H1 (cell line): Measurements from ENCODE around the gene CD48. TPM values are rescaled to one million over a fixed set of nuclear protein-coding genes. Genes with fewer than 3 reads are reported as not detected.

Source experiments
- CTCF ChIA-PET: fragments of 300-600 bp; sonication (Branson Sonifier 250); formaldehyde crosslinking; loops from one replicate; lab custom pipeline; 2021; ENCODE audit not compliant: partially characterized antibody; lab: Charles Lee
- POLR2A ChIA-PET: fragments of 300-600 bp; sonication (Branson Sonifier 250); formaldehyde crosslinking; loops from one replicate; lab custom pipeline; 2021; ENCODE audit warnings: inconsistent platforms; ENCODE audit not compliant: partially characterized antibody; lab: Charles Lee
- DNase-seq, 2 experiments: peaks; one replicate each; pipeline versions ENCODE4 v3.0.0 to v3.0.0-alpha.2; 2010 to 2022; ENCODE audit warnings: low spot score in 2 of 2, low read depth in 1 of 2, mixed read lengths in 1 of 2
- FAIRE-seq: peaks from 2 replicates; lab custom pipeline; 2011; peaks lifted over from hg19 to GRCh38; lab: Jason Lieb, UNC
- H2AFZ ChIP-seq: 2 replicates; pipeline ENCODE4 v1.8.1; 2012; ENCODE audit warnings: low read length, inconsistent platforms
- H2AK5ac ChIP-seq: 2 replicates; pipeline ENCODE4 v1.6.1; 2013; ENCODE audit warnings: low read depth, low read length
- H2BK120ac ChIP-seq: replicated peaks from 2 replicates; pipeline ENCODE3; 2013; ENCODE audit warnings: low read depth, low read length, inconsistent platforms
- H2BK12ac ChIP-seq: 2 replicates; pipeline ENCODE4 v1.6.1; 2013; ENCODE audit warnings: low read depth, low read length
- H2BK15ac ChIP-seq: 2 replicates; pipeline ENCODE4 v1.6.1; 2013; ENCODE audit warnings: low read length
- H2BK20ac ChIP-seq: 2 replicates; pipeline ENCODE4 v1.6.1; 2013; ENCODE audit warnings: low read length
- H2BK5ac ChIP-seq: 2 replicates; pipeline ENCODE4 v1.6.1; 2013; ENCODE audit warnings: low read depth, low read length
- H3K14ac ChIP-seq: 2 replicates; pipeline ENCODE4 v1.6.1; 2013; ENCODE audit warnings: inconsistent platforms; ENCODE audit not compliant: insufficient read length
- H3K18ac ChIP-seq: 2 replicates; pipeline ENCODE4 v1.6.1; 2013; ENCODE audit warnings: low read length; ENCODE audit errors: extremely low read depth
- H3K23ac ChIP-seq: 2 replicates; pipeline ENCODE4 v1.6.1; 2013; ENCODE audit warnings: inconsistent platforms; ENCODE audit not compliant: insufficient read length
- H3K23me2 ChIP-seq: 2 replicates; pipeline ENCODE4 v1.6.1; 2013; ENCODE audit warnings: low read depth, low read length
- H3K27ac ChIP-seq: 2 replicates; pipeline ENCODE4 v1.6.1; 2011; ENCODE audit warnings: low read depth, low read length, inconsistent platforms
- H3K27me3 ChIP-seq, 4 experiments: replicated peaks in 1 of 4; 1 replicate in 1 of 4; 2 replicates in 3 of 4; pipeline versions ENCODE4 v1.6.1 to v1.8.1; 2011 to 2013; ENCODE audit warnings: low read length in 3 of 4, mild to moderate bottlenecking in 3 of 4, inconsistent platforms in 2 of 4, mixed read lengths in 2 of 4, moderate library complexity in 1 of 4; ENCODE audit not compliant: control insufficient read depth in 3 of 4, insufficient read depth in 3 of 4; ENCODE audit errors: extremely low read depth in 1 of 4
- H3K36me3 ChIP-seq, 4 experiments: 2 replicates each; pipeline versions ENCODE4 v1.6.1 to v1.8.1; 2011 to 2013; ENCODE audit warnings: mild to moderate bottlenecking in 4 of 4, low read length in 3 of 4, moderate library complexity in 2 of 4, control low read depth in 1 of 4, inconsistent platforms in 1 of 4; ENCODE audit not compliant: insufficient read depth in 4 of 4, control insufficient read depth in 2 of 4
- H3K4ac ChIP-seq: replicated peaks from 2 replicates; pipeline ENCODE3; 2013; ENCODE audit warnings: low read length, low read depth, mixed read lengths, inconsistent platforms; ENCODE audit not compliant: insufficient read length
- H3K4me1 ChIP-seq, 4 experiments: replicated peaks in 1 of 4; 1 replicate in 1 of 4; 2 replicates in 3 of 4; pipeline versions ENCODE4 v1.6.1 to v1.8.1; 2011 to 2013; ENCODE audit warnings: low read length in 3 of 4, inconsistent platforms in 2 of 4, mixed read lengths in 1 of 4; ENCODE audit not compliant: insufficient read depth in 4 of 4, control insufficient read depth in 3 of 4
- H3K4me2 ChIP-seq, 2 experiments: 2 replicates each; pipeline versions ENCODE4 v1.6.1 to v1.8.1; 2011 to 2013; ENCODE audit warnings: low read depth in 2 of 2, low read length in 2 of 2, control low read depth in 1 of 2, inconsistent platforms in 1 of 2, mild to moderate bottlenecking in 1 of 2; ENCODE audit not compliant: insufficient read depth in 1 of 2
- H3K4me3 ChIP-seq, 4 experiments: fragments of 200-600, 300-600 bp in 1 of 4; sonication (generic), shearing (Covaris generic), sonication (Bioruptor Twin) in 1 of 4; 2 replicates each; pipeline versions ENCODE4 v1.5.1 to v1.8.1; 2011 to 2016; ENCODE audit warnings: low read length in 4 of 4, low read depth in 3 of 4, control low read depth in 2 of 4, inconsistent platforms in 2 of 4, mild to moderate bottlenecking in 2 of 4, mixed read lengths in 1 of 4, moderate library complexity in 1 of 4; ENCODE audit not compliant: insufficient read depth in 2 of 4; ENCODE audit errors: extremely low read depth in 1 of 4
- H3K56ac ChIP-seq: replicated peaks from 2 replicates; pipeline ENCODE3; 2013; ENCODE audit warnings: low read depth, mild to moderate bottlenecking, mixed read lengths, low read length, inconsistent platforms; ENCODE audit not compliant: insufficient read length
- H3K79me1 ChIP-seq: 2 replicates; pipeline ENCODE4 v1.6.1; 2013; ENCODE audit warnings: low read depth, low read length, control low read depth
- H3K79me2 ChIP-seq, 2 experiments: 2 replicates each; pipeline versions ENCODE4 v1.6.1 to v1.8.1; 2012 to 2013; ENCODE audit warnings: low read length in 2 of 2, mild to moderate bottlenecking in 2 of 2, inconsistent platforms in 1 of 2; ENCODE audit not compliant: insufficient read depth in 2 of 2, control insufficient read depth in 1 of 2
- H3K9ac ChIP-seq, 4 experiments: replicated peaks in 1 of 4; 1 replicate in 1 of 4; 2 replicates in 3 of 4; pipeline versions ENCODE4 v1.6.1 to v1.8.1; 2011 to 2013; ENCODE audit warnings: low read depth in 3 of 4, low read length in 3 of 4, control low read depth in 2 of 4, mild to moderate bottlenecking in 2 of 4, moderate library complexity in 2 of 4, inconsistent platforms in 1 of 4; ENCODE audit errors: extremely low read depth in 1 of 4
- H3K9me3 ChIP-seq, 2 experiments: 2 replicates each; pipeline versions ENCODE4 v1.6.1 to v1.8.1; 2012 to 2013; ENCODE audit warnings: mild to moderate bottlenecking in 2 of 2, moderate library complexity in 2 of 2, control low read depth in 1 of 2, inconsistent platforms in 1 of 2, low read depth in 1 of 2, low read length in 1 of 2, mixed read lengths in 1 of 2; ENCODE audit not compliant: insufficient read depth in 2 of 2
- H4K20me1 ChIP-seq, 2 experiments: replicated peaks in 1 of 2; 2 replicates each; pipeline versions ENCODE3 to v1.8.1; 2011 to 2013; ENCODE audit warnings: inconsistent platforms in 2 of 2, low read length in 2 of 2, mild to moderate bottlenecking in 1 of 2; ENCODE audit not compliant: insufficient read depth in 2 of 2, control insufficient read depth in 1 of 2
- H4K5ac ChIP-seq: 2 replicates; pipeline ENCODE4 v1.6.1; 2013; ENCODE audit warnings: low read length, low read depth, mixed read lengths, inconsistent platforms; ENCODE audit not compliant: insufficient read length
- H4K8ac ChIP-seq: 2 replicates; pipeline ENCODE4 v1.8.0; 2013; ENCODE audit warnings: mild to moderate bottlenecking, moderate library complexity, low read length, inconsistent platforms; ENCODE audit not compliant: insufficient read depth; ENCODE audit errors: extremely low read depth
- H4K91ac ChIP-seq: replicated peaks from 2 replicates; pipeline ENCODE3; 2013; ENCODE audit warnings: low read length, mixed read lengths, inconsistent platforms; ENCODE audit not compliant: insufficient read length
- EP300 ChIP-seq, 2 experiments: IDR thresholded peaks; 1 replicate in 1 of 2; 2 replicates in 1 of 2; pipeline ENCODE4 v1.6.1; 2011 to 2012; ENCODE audit warnings: low read depth in 2 of 2, low read length in 2 of 2, mild to moderate bottlenecking in 2 of 2, borderline replicate concordance in 1 of 2, inconsistent platforms in 1 of 2, moderate library complexity in 1 of 2
- HDAC2 ChIP-seq, 2 experiments: fragments of 300-600 bp in 1 of 2; sonication (generic) in 1 of 2; IDR thresholded peaks; 2 replicates each; pipeline ENCODE4 v1.6.1; 2011 to 2012; ENCODE audit warnings: low read depth in 2 of 2, low read length in 2 of 2, mild to moderate bottlenecking in 2 of 2, moderate library complexity in 2 of 2, borderline replicate concordance in 1 of 2, inconsistent platforms in 1 of 2
- KDM4A ChIP-seq: IDR thresholded peaks from one replicate; pipeline ENCODE4 v1.7.1; 2012; ENCODE audit warnings: low read depth, mild to moderate bottlenecking, moderate library complexity, low read length, inconsistent platforms; ENCODE audit not compliant: severe bottlenecking
- NANOG ChIP-seq: IDR thresholded peaks from 2 replicates; pipeline ENCODE4 v1.6.1; 2011; ENCODE audit warnings: low read length, low read depth, mild to moderate bottlenecking, inconsistent platforms; ENCODE audit not compliant: insufficient read depth, poor library complexity, severe bottlenecking
- POU5F1 ChIP-seq: IDR thresholded peaks from 2 replicates; pipeline ENCODE4 v1.6.1; 2011; ENCODE audit warnings: low read depth, mild to moderate bottlenecking, low read length, moderate library complexity
- RNF2 ChIP-seq: fragments of 200-900, 300-1000 bp; sonication (generic); IDR thresholded peaks from 2 replicates; pipeline ENCODE4 v1.7.1; 2016; ENCODE audit warnings: borderline replicate concordance, low read depth, mild to moderate bottlenecking, antibody characterized with exemption, low read length; ENCODE audit not compliant: poor library complexity, severe bottlenecking; ENCODE audit errors: missing control alignments
- SAP30 ChIP-seq: fragments of 300-600 bp; sonication (generic); IDR thresholded peaks from 2 replicates; pipeline ENCODE4 v1.7.1; 2012; ENCODE audit warnings: low read length, moderate library complexity, mild to moderate bottlenecking, inconsistent platforms; ENCODE audit not compliant: insufficient read depth, insufficient replicate concordance
- SP1 ChIP-seq: IDR thresholded peaks from 2 replicates; pipeline ENCODE4 v1.6.1; 2011; ENCODE audit warnings: low read depth, low read length
- WGBS, 2 experiments: shearing (Covaris generic) in 1 of 2; methylation state at CpG; one replicate each; pipeline versions ENCODE4 v1.1.6 to v1.1.7; 2013 to 2015; ENCODE audit warnings: low lambda C conversion rate in 2 of 2, mixed read lengths in 2 of 2, inconsistent platforms in 1 of 2, low coverage in 1 of 2, missing lambda C conversion rate in 1 of 2; ENCODE audit not compliant: insufficient replicate concordance in 2 of 2, insufficient coverage in 1 of 2, insufficient read length in 1 of 2; ENCODE audit errors: extremely low coverage in 1 of 2, missing lambda C conversion rate in 1 of 2; 5-methylcytosine and 5-hydroxymethylcytosine counted together
- polyA plus RNA-seq, 7 experiments: library from polyadenylated mRNA; depleted of rRNA in 3 of 7; stranded (reverse) in 5 of 7; unstranded in 2 of 7; fragments of >200 nt in 5 of 7; fragments of 200-250 nt in 2 of 7; gene quantifications; 1 replicate in 5 of 7; 2 replicates in 1 of 7; 4 replicates in 1 of 7; pipeline versions ENCODE4 v1.2.1 to v1.2.3, GENCODE V29; 2011 to 2013; ENCODE audit warnings: missing spikeins in 2 of 7, mixed read lengths in 2 of 7
- total RNA-seq: library from RNA; stranded (reverse); fragmentation: NEBNext Ultra II Directional; extraction: Animal tissue kit (Norgen Biotek cat#: 25700); gene quantifications from 2 replicates; pipeline ENCODE4 v1.2.1, GENCODE V29; 2021
- TF ChIP-seq, protein P1 (sequence below): IDR thresholded peaks from 2 replicates; pipeline ENCODE4 v1.6.1; 2012; ENCODE audit warnings: low read length, inconsistent platforms

The CD48 gene
- total and polyA plus RNA-seq, 2 of the 8 experiments (the other 6 are each of a cell fraction or from before 2014, with no cell fraction given): 0.08 TPM; not detected in 1

- Histone ChIP-seq H2BK120ac (no peak overlapping the region), H2AK5ac (no peak overlapping the region), H3K27me3 (no peaks in the 10 kb centered on the region), H3K4me1 (no peaks in the 10 kb centered on the region), H3K79me2 (no peaks in the 10 kb centered on the region), H2BK5ac (no peak overlapping the region), H3K4me2 (no peak overlapping the region), H3K9me3 (no peaks in the 10 kb centered on the region), H3K23me2 (no peaks in the 10 kb centered on the region), H3K79me1 (no peaks in the 10 kb centered on the region; the same call in 1 of the 2 replicates), H4K5ac (no peak overlapping the region), H2BK20ac (no peak overlapping the region), H4K91ac (no peak overlapping the region), H3K4me3 (no peak overlapping the region), H3K4ac (no peak overlapping the region), H4K8ac (no peak overlapping the region), H3K18ac (no peak overlapping the region), H2BK12ac (no peak overlapping the region), H3K36me3 (no peaks in the 10 kb centered on the region), H3K56ac (no peak overlapping the region), H4K20me1 (no peaks in the 10 kb centered on the region), H2BK15ac (no peak overlapping the region), H3K23ac (no peak overlapping the region), H3K14ac (no peak overlapping the region), H2AFZ (no peak overlapping the region), H3K9ac (no peak overlapping the region), H3K27ac (no peak overlapping the region)
- CTCF ChIA-PET: interaction anchor here (0.8 to 3.1 kb wide), 4 partner anchors 15 to 243 kb away, joined by 3 to 19 read pairs (median 4); no protein-coding TSS in a partner anchor
- POLR2A ChIA-PET: no interaction called here
- FAIRE-seq (no peak), DNase-seq (no peak)
- WGBS, 2 experiments: 95% methylated on average over 4 of the region's 4 CpGs; no CpG with 5 or more reads in 1 of the 2 experiments
- TF ChIP-seq POU5F1: no peak
- TF ChIP-seq EP300 (IDR thresholded peaks at IDR 0.05; ENCODE audit: borderline replicate concordance in 1 of 2, low read depth in 2 of 2, low read length in 2 of 2): no peak
- no peak for TF ChIP-seq KDM4A
- TF ChIP-seq NANOG: no peak
- TF ChIP-seq SAP30: no peak
- TF ChIP-seq, protein P1, sequence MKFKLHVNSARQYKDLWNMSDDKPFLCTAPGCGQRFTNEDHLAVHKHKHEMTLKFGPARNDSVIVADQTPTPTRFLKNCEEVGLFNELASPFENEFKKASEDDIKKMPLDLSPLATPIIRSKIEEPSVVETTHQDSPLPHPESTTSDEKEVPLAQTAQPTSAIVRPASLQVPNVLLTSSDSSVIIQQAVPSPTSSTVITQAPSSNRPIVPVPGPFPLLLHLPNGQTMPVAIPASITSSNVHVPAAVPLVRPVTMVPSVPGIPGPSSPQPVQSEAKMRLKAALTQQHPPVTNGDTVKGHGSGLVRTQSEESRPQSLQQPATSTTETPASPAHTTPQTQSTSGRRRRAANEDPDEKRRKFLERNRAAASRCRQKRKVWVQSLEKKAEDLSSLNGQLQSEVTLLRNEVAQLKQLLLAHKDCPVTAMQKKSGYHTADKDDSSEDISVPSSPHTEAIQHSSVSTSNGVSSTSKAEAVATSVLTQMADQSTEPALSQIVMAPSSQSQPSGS: no peak
- TF ChIP-seq SP1: no peak
- no peak for TF ChIP-seq HDAC2 (IDR thresholded peaks at IDR 0.05; ENCODE audit: borderline replicate concordance in 1 of 2, low read depth in 2 of 2, low read length in 2 of 2)
- TF ChIP-seq RNF2: no peak
Observed at GRCh38 chr1:160710517-160711252, 937 bp downstream of the CD48 start.
